Measurements from ENCODE around the gene HSPA12B. TPM values are rescaled to one million over a fixed set of nuclear protein-coding genes. Genes with fewer than 3 reads are reported as not detected.
A peak's percentile ranks its signal among the peaks of the same experiment; 100 is the strongest.

HSPA12B gene
- total and polyA plus RNA-seq, 9 of the 15 experiments (the other 6 are each of a cell fraction or from before 2014, with no cell fraction given), result 0.03 to 0.07 TPM; not detected in 7

DNA sequence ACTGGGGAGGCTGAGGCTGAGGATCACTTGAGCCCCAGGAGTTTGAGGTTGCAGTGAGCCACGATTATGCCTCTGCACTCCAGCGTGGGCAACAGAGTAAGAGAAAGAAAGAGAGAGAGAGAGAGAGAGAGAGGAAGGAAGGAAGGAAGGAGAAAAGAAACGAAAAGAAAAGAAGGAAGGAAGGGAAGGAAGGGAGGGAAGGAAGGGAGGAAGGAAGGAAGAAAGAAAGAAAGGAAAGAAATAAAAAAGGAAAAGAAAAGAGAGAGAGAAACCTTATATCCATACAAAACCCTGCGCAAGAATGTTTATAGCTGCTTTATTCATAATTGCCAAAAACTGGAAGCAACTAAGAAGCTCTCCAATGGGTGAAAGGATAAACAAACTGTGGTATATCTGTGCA is 8.1 kb upstream of the HSPA12B start:
- Histone ChIP-seq H3K4me1 (replicated peaks in 1 of 2; ENCODE audit: control insufficient read depth in 2 of 2, insufficient read depth in 2 of 2, low read length in 2 of 2) (peaks cover 0 to 8% of the 10 kb centered on the region in 2 experiments; a peak in 3 of 5 replicates), H4K20me1 (replicated peaks; ENCODE audit: control insufficient read depth, insufficient read depth, low read length) (no peaks in the 10 kb centered on the region), H3K9me1 (ENCODE audit: control insufficient read depth, insufficient read depth, low read length) (no peaks in the 10 kb centered on the region), H3K27me3 (ENCODE audit: control insufficient read depth in 2 of 2, insufficient read depth in 2 of 2, low read length in 2 of 2) (peaks cover 9 to 19% of the 10 kb centered on the region in 2 experiments; a peak in 3 of 5 replicates), H3K9ac (ENCODE audit: insufficient read depth in 1 of 2, low read depth in 2 of 2, low read length in 2 of 2) (no peak overlapping the region), H3K79me2 (ENCODE audit: control insufficient read depth, insufficient read depth, low read length) (no peaks in the 10 kb centered on the region), H3K4me2 (ENCODE audit: insufficient read depth, low read length) (no peak overlapping the region), H3K9me3 (replicated peaks; ENCODE audit: control insufficient read depth, insufficient read depth, low read depth, low read length) (no peaks in the 10 kb centered on the region), H3K27ac (ENCODE audit: extremely low read depth, low read depth, low read length) (no peak overlapping the region), H2AFZ (ENCODE audit: low read depth, low read length) (no peak overlapping the region), H3K4me3 (no peak overlapping the region), H3K36me3 (ENCODE audit: control insufficient read depth, insufficient read depth, low read length) (no peaks in the 10 kb centered on the region)
- BruUV-seq (replicated peaks), result no TSS peak
- intact Hi-C loops (cut with micrococcal nuclease), result no loop called here
- ATAC-seq (no peak), DNase-seq (ENCODE audit: extremely low read depth in 1 of 4, low spot score in 3 of 4) (no peak), FAIRE-seq (no peak)
- WGBS (ENCODE audit: insufficient coverage, low coverage, missing lambda C conversion rate), result 17% methylated on average over 3 of the region's 4 CpGs
- ChIA-PET POLR2A (interaction anchor here (0.7 kb wide), 1 partner anchor 10 kb away, joined by 3 read pairs; no protein-coding TSS in a partner anchor), CTCF (ENCODE audit: low intra/inter-chr PET ratio) (no interaction called here)
- TF ChIP-seq ZNF445 (CRISPR knock-in tag; IDR thresholded peaks at IDR 0.05; ENCODE audit: low read depth) (no peak), TSC22D4 (tag; IDR thresholded peaks at IDR 0.05) (no peak), CTBP1 (IDR thresholded peaks at IDR 0.05; ENCODE audit: borderline replicate concordance) (no peak), SRSF9 (IDR thresholded peaks at IDR 0.05; ENCODE audit: borderline replicate concordance, low read depth, low read length) (no peak), MAFG (tag; conservative IDR thresholded peaks at IDR 0.05) (no peak)
- TF ChIP-seq, protein P1, sequence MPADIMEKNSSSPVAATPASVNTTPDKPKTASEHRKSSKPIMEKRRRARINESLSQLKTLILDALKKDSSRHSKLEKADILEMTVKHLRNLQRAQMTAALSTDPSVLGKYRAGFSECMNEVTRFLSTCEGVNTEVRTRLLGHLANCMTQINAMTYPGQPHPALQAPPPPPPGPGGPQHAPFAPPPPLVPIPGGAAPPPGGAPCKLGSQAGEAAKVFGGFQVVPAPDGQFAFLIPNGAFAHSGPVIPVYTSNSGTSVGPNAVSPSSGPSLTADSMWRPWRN (IDR thresholded peaks at IDR 0.05; ENCODE audit: low read depth), result no peak
- TF ChIP-seq, protein P2, sequence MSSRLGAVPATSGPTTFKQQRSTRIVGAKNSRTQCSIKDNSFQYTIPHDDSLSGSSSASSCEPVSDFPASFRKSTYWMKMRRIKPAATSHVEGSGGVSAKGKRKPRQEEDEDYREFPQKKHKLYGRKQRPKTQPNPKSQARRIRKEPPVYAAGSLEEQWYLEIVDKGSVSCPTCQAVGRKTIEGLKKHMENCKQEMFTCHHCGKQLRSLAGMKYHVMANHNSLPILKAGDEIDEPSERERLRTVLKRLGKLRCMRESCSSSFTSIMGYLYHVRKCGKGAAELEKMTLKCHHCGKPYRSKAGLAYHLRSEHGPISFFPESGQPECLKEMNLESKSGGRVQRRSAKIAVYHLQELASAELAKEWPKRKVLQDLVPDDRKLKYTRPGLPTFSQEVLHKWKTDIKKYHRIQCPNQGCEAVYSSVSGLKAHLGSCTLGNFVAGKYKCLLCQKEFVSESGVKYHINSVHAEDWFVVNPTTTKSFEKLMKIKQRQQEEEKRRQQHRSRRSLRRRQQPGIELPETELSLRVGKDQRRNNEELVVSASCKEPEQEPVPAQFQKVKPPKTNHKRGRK (tag; IDR thresholded peaks at IDR 0.05), result peak; percentile 52
- TF ChIP-seq, protein P3, sequence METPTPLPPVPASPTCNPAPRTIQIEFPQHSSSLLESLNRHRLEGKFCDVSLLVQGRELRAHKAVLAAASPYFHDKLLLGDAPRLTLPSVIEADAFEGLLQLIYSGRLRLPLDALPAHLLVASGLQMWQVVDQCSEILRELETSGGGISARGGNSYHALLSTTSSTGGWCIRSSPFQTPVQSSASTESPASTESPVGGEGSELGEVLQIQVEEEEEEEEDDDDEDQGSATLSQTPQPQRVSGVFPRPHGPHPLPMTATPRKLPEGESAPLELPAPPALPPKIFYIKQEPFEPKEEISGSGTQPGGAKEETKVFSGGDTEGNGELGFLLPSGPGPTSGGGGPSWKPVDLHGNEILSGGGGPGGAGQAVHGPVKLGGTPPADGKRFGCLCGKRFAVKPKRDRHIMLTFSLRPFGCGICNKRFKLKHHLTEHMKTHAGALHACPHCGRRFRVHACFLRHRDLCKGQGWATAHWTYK (CRISPR knock-in tag; IDR thresholded peaks at IDR 0.05), result no peak
- in situ Hi-C loops (cut with MboI), result no loop called here

Measured in K562 (cell line).